ENCODE results near the gene CXCL9.

Gene CXCL9

DNA sequence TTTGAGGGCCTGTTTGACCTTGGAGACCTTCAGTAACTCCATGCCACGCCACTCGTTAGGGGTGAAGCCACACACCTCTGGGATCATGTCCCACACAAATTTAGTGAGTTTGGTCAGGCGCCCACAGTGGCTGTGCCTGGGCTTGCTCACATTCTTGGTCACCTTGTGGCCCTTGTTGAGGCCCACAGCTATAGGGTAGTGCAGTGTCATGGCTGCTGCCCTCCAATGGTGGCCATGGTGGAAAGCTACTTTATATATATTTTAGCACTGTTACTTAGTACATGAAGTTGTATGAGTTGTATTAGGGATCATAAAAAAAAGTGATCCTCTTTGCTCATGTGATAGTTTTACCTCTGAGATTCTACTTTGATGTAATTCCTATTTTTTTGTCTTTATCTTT, 29.5 kb upstream of the CXCL9 start:
- no peak for TF ChIP-seq CTCF (IDR thresholded peaks at IDR 0.05; ENCODE audit: insufficient read depth, low read depth, low read length, missing control alignments)

DNA sequence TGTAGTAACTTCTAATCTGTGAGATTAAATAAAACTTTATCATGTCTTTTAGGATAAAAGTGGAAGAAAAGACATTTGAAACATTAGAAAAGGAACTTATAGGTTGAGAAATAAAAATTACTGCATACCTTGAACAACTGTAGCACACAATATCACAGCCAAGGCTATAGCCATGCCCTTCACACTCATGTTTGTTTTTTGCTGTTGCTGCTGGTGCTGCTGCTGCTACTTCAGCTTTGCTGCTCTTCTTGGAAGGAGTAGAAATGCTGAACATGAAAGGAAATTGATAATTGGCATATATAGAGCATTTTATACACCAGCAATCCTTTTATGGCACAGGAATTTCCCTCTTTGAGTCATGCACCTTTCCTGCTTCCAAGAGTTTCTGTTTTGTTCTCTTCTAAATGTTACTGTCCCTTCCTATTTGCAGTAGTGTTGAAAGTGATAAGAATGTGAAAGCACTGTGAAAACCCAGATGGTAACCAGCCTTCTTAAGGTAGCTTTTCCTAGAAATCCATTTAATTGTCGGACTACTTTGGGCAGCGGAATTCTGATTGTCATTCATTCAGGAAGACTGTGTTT, 28.6 kb upstream of the CXCL9 start, which contains the start of gene CXCL11:
TSS of gene CXCL11 (minus strand) at position 272 of the 582 bp plus-strand sequence. CDS start at position 189, 83 bp downstream.
- no peak for DNase-seq (ENCODE audit: low read depth)

More for the DNA sequence above, 29.5 kb upstream of the CXCL9 start:
- DNase-seq (ENCODE audit: low read depth), result no peak
- H3K4me3 ChIP-seq (ENCODE audit: low read depth, low read length), result no peak overlapping the region

GRCh38 chr4:76035141-76035540, 27.8 kb upstream of the CXCL9 start:
- H3K4me3 ChIP-seq (ENCODE audit: low read depth, low read length), result no peak overlapping the region
- DNase-seq (ENCODE audit: low read depth), result no peak
- no peak for TF ChIP-seq CTCF (IDR thresholded peaks at IDR 0.05; ENCODE audit: insufficient read depth, low read depth, low read length, missing control alignments)

More for the DNA sequence above, 28.6 kb upstream of the CXCL9 start, which contains the start of gene CXCL11:
- no peak within 1 kb of the TSS for H3K4me3 ChIP-seq (ENCODE audit: low read depth, low read length)
- TF ChIP-seq CTCF (IDR thresholded peaks at IDR 0.05; ENCODE audit: insufficient read depth, low read depth, low read length, missing control alignments), result no peak

DNA sequence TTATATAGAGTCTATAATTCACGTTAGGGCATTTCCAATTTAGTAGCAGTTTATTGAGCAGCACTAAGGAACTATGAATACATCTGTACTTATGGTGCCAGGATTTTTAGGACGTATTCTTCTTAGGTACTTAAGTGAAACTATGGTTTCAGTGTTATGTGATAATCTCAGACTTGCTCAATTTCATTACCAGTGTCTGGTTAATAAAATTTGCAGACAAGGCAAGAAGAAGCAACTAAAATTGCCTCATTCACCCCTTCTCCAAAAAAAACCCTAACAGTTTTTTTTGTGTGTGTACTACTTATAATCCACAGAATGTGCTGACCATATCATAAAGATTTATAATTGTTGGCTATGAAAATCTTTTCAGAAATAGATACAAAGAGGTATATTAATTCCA, 22.0 kb upstream of the CXCL9 start:
- DNase-seq (ENCODE audit: low read depth), result no peak
- H3K4me3 ChIP-seq (ENCODE audit: low read depth, low read length), result no peak overlapping the region
- TF ChIP-seq CTCF (IDR thresholded peaks at IDR 0.05; ENCODE audit: insufficient read depth, low read depth, low read length, missing control alignments), result no peak

- DNase-seq (ENCODE audit: low read depth), result no peak
- H3K4me3 ChIP-seq (ENCODE audit: low read depth, low read length), result no peak overlapping the region
- TF ChIP-seq CTCF (IDR thresholded peaks at IDR 0.05; ENCODE audit: insufficient read depth, low read depth, low read length, missing control alignments), result no peak
Observed at GRCh38 chr4:76028350-76028765, 21.0 kb upstream of the CXCL9 start.

- no peak for TF ChIP-seq CTCF (IDR thresholded peaks at IDR 0.05; ENCODE audit: insufficient read depth, low read depth, low read length, missing control alignments)
- no peak for DNase-seq (ENCODE audit: low read depth)
- no peak overlapping the region for H3K4me3 ChIP-seq (ENCODE audit: low read depth, low read length)
Observed at GRCh38 chr4:76024065-76024464, 16.8 kb upstream of the CXCL9 start.

GRCh38 chr4:76023389-76023788, 16.1 kb upstream of the CXCL9 start, which contains the start of gene CXCL10:
CXCL10 (minus strand) TSS chr4:76023497; CDS start chr4:76023431, 66 bp downstream.
- TF ChIP-seq CTCF (IDR thresholded peaks at IDR 0.05; ENCODE audit: insufficient read depth, low read depth, low read length, missing control alignments), result no peak
- peak; percentile 18 for DNase-seq (ENCODE audit: low read depth)
- H3K4me3 ChIP-seq (ENCODE audit: low read depth, low read length), result no peak within 1 kb of the TSS

Data from GM12865 (cell line).